ENCODE measurements around the gene LEPROT. TPM values are rescaled to one million over a fixed set of nuclear protein-coding genes. Genes with fewer than 3 reads are reported as not detected.
"Not testable (repeated sequence)": the region's sequence is repeated elsewhere in the genome, so short reads cannot be mapped to it uniquely, and the experiment has no call there.

The LEPROT gene
- total and polyA plus RNA-seq, 7 experiments from 2014 or later, result 11.8 to 26.3 (median 24.1) TPM

- no peaks in the 10 kb centered on the region for H3K27me3 ChIP-seq (ENCODE audit: control insufficient read depth in 2 of 2, insufficient read depth in 2 of 2, low read length in 2 of 2)
- Mint-ChIP-seq H3K4me3 (no peak overlapping the region), H3K4me1 (no peaks in the 10 kb centered on the region), H3K9me3 (peaks cover 0 to 7% (median 0%) of the 10 kb centered on the region in 11 donors), H3K27me3 (peaks cover 0 to 8% (median 0%) of the 10 kb centered on the region in 5 donors), H3K36me3 (peaks cover 0 to 4% (median 4%) of the 10 kb centered on the region in 5 donors), H3K27ac (no peak overlapping the region)
- no peak overlapping the region for H3K27ac ChIP-seq (ENCODE audit: low read depth, low read length)
- ChIA-PET CTCF (interaction anchor here (0.6 kb wide), 2 partner anchors 191 to 1206 kb away, joined by 3 read pairs; no protein-coding TSS in a partner anchor), POLR2A (no interaction called here)
- no peak overlapping the region for H3K4me3 ChIP-seq (ENCODE audit: low read length)
- no peaks in the 10 kb centered on the region for H3K9me3 ChIP-seq (ENCODE audit: control insufficient read depth in 2 of 3, low read length in 3 of 3)
- H3K4me1 ChIP-seq (ENCODE audit: control insufficient read depth in 2 of 2, insufficient read depth in 2 of 2, low read length in 2 of 2), result no peaks in the 10 kb centered on the region
- intact Hi-C loops (cut with micrococcal nuclease), result no loop called here
- ATAC-seq (no peak), DNase-seq (no peak)
- no peaks in the 10 kb centered on the region for H3K36me3 ChIP-seq (ENCODE audit: control insufficient read depth in 2 of 3, insufficient read depth in 3 of 3, low read length in 3 of 3)
Measured at GRCh38 chr1:65449214-65449823, 28.9 kb downstream of the LEPROT start.

- ATAC-seq; H3K36me3 ChIP-seq (ENCODE audit: control insufficient read depth in 2 of 3, insufficient read depth in 3 of 3, low read length in 3 of 3); H3K27me3 Mint-ChIP-seq; DNase-seq; POLR2A ChIA-PET; H3K4me3 Mint-ChIP-seq; H3K27ac Mint-ChIP-seq; intact Hi-C loops (cut with micrococcal nuclease); H3K27me3 ChIP-seq (ENCODE audit: control insufficient read depth in 2 of 2, insufficient read depth in 2 of 2, low read length in 2 of 2); H3K9me3 ChIP-seq (ENCODE audit: control insufficient read depth in 2 of 3, low read length in 3 of 3); CTCF ChIA-PET; H3K27ac ChIP-seq (ENCODE audit: low read depth, low read length); H3K4me3 ChIP-seq (ENCODE audit: low read length): not testable (repeated sequence)
- Mint-ChIP-seq H3K9me3 (peaks cover 3 to 23% (median 10%) of the 10 kb centered on the region in 11 donors), H3K4me1 (peaks cover 7 to 33% (median 25%) of the 10 kb centered on the region in 7 donors), H3K36me3 (peaks cover 8 to 14% (median 13%) of the 10 kb centered on the region in 5 donors)
- H3K4me1 ChIP-seq (ENCODE audit: control insufficient read depth in 2 of 2, insufficient read depth in 2 of 2, low read length in 2 of 2), result peaks cover 0 to 15% of the 10 kb centered on the region in 2 donors
Measured at GRCh38 chr1:65455678-65456077, 35.2 kb downstream of the LEPROT start.

DNA sequence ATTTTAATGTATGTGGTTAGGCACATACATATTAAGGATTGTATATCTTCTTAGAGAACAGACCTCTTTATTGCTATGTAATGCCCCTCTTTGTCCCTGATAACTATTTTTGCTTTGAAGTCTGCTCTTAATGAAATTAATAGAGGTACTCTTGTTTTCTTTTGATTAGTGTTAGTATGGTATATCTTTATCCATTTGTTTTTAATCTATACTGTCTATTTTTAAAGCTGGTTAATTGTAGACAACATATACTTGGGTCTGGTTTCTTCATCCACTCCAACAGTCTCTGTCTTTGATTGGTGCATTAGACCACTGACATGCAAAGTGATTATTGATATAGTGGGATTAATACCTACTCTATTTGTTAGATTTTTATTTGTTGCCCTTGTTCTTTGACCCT is 36.0 kb downstream of the LEPROT start:
- Histone ChIP-seq H3K4me1 (ENCODE audit: control insufficient read depth in 2 of 2, insufficient read depth in 2 of 2, low read length in 2 of 2) (peaks cover 0 to 15% of the 10 kb centered on the region in 2 donors), H3K27ac (ENCODE audit: low read depth, low read length) (no peak overlapping the region), H3K36me3 (ENCODE audit: control insufficient read depth in 2 of 3, insufficient read depth in 3 of 3, low read length in 3 of 3) (no peaks in the 10 kb centered on the region), H3K9me3 (ENCODE audit: control insufficient read depth in 2 of 3, low read length in 3 of 3) (no peaks in the 10 kb centered on the region), H3K27me3 (ENCODE audit: control insufficient read depth in 2 of 2, insufficient read depth in 2 of 2, low read length in 2 of 2) (no peaks in the 10 kb centered on the region), H3K4me3 (ENCODE audit: low read length) (no peak overlapping the region)
- intact Hi-C loops (cut with micrococcal nuclease), result no loop called here
- POLR2A ChIA-PET, result no interaction called here
- peaks cover 8 to 14% (median 13%) of the 10 kb centered on the region in 5 donors for H3K36me3 Mint-ChIP-seq
- H3K4me3 Mint-ChIP-seq, result no peak overlapping the region
- H3K4me1 Mint-ChIP-seq, result peaks cover 7 to 33% (median 25%) of the 10 kb centered on the region in 7 donors
- H3K27me3 Mint-ChIP-seq, result peaks cover 0 to 6% (median 5%) of the 10 kb centered on the region in 5 donors
- ATAC-seq (no peak), DNase-seq (no peak)
- peaks cover 3 to 23% (median 10%) of the 10 kb centered on the region in 11 donors for H3K9me3 Mint-ChIP-seq
- CTCF ChIA-PET, result no interaction called here
- no peak overlapping the region for H3K27ac Mint-ChIP-seq

DNA sequence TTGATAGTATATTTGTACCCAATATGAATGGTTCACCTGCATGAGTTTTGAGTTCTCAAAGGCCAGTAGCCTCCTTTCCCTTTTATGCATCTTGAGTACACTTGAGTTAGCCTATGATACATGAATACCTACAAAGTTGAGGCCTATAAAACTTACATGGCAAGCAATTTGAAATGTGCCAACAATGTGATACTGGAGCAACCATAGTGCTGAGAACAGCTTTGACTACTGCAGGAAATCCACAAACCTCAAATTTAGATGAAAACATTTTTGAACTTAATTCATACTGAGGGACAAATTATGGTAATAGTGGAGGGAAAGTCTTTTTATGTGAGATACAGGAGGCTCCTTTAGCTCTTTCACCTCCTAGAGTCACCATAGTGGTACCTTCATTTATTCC is 37.4 kb downstream of the LEPROT start:
- peaks cover 8 to 14% (median 13%) of the 10 kb centered on the region in 5 donors for H3K36me3 Mint-ChIP-seq
- ATAC-seq (no peak), DNase-seq (peak in 3 of 9 donors; percentile 1 to 21 (median 6))
- Histone ChIP-seq H3K27ac (ENCODE audit: low read depth, low read length) (no peak overlapping the region), H3K9me3 (ENCODE audit: control insufficient read depth in 2 of 3, low read length in 3 of 3) (no peaks in the 10 kb centered on the region), H3K4me1 (ENCODE audit: control insufficient read depth in 2 of 2, insufficient read depth in 2 of 2, low read length in 2 of 2) (peaks cover 0 to 15% of the 10 kb centered on the region in 2 donors), H3K36me3 (ENCODE audit: control insufficient read depth in 2 of 3, insufficient read depth in 3 of 3, low read length in 3 of 3) (no peaks in the 10 kb centered on the region), H3K27me3 (ENCODE audit: control insufficient read depth in 2 of 2, insufficient read depth in 2 of 2, low read length in 2 of 2) (no peaks in the 10 kb centered on the region), H3K4me3 (ENCODE audit: low read length) (no peak overlapping the region)
- H3K27ac Mint-ChIP-seq, result peak overlapping the region in 2 of 9 donors; percentile 9 to 35
- peaks cover 0 to 6% (median 5%) of the 10 kb centered on the region in 5 donors for H3K27me3 Mint-ChIP-seq
- intact Hi-C loops (cut with micrococcal nuclease), result loop anchor here in 1 of 2 donors (2.0 kb wide), 1 partner anchor 27 kb away; no protein-coding TSS in a partner anchor
- ChIA-PET POLR2A (no interaction called here), CTCF (interaction anchor here (1.0 kb wide), 1 partner anchor 229 kb away, joined by 3 read pairs; no protein-coding TSS in a partner anchor)
- H3K9me3 Mint-ChIP-seq, result peaks cover 3 to 23% (median 10%) of the 10 kb centered on the region in 11 donors
- H3K4me3 Mint-ChIP-seq, result peak overlapping the region in 1 of 10 donors; percentile 7
- H3K4me1 Mint-ChIP-seq, result peaks cover 7 to 33% (median 25%) of the 10 kb centered on the region in 7 donors

DNA sequence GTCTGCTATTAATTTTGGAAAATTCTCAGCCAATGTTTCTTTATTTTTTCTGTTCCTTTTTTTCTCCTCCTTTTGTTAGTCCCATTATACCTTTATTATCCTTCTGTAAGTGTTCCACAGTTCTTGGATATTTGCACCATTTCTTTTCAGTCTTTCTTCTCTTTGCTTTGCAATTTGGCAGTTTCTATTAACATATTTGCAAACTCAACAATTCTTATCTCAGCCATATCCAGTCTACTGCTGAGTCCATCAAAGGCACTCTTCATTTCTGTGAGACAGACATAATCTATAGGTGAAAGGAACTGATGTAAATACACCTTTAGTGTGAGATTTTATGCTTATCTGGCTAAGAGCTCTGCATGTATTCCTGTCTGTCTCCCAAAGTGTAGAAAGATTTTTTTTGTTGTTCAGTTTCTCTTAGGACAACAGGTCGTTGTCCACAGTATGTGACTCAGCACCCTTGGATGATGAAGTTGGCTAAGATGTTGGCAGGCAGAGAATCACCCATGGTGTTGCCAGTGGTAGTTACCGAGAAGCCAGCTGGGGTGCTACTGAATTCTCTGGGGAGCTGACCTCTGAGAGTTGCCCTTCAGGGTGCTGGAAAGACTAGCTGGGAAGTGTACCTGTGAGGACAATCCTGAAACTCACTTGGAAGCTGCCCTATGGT is 38.4 kb downstream of the LEPROT start:
- Histone ChIP-seq H3K27ac (ENCODE audit: low read depth, low read length) (no peak overlapping the region), H3K4me1 (ENCODE audit: control insufficient read depth in 2 of 2, insufficient read depth in 2 of 2, low read length in 2 of 2) (peaks cover 0 to 15% of the 10 kb centered on the region in 2 donors), H3K9me3 (ENCODE audit: control insufficient read depth in 2 of 3, low read length in 3 of 3) (no peaks in the 10 kb centered on the region), H3K36me3 (ENCODE audit: control insufficient read depth in 2 of 3, insufficient read depth in 3 of 3, low read length in 3 of 3) (no peaks in the 10 kb centered on the region), H3K27me3 (ENCODE audit: control insufficient read depth in 2 of 2, insufficient read depth in 2 of 2, low read length in 2 of 2) (no peaks in the 10 kb centered on the region), H3K4me3 (ENCODE audit: low read length) (no peak overlapping the region)
- Mint-ChIP-seq H3K4me3 (peak overlapping the region in 3 of 10 donors; percentile 1 to 7 (median 2)), H3K9me3 (peaks cover 4 to 23% (median 15%) of the 10 kb centered on the region in 11 donors), H3K27ac (peak overlapping the region in 1 of 9 donors; percentile 1), H3K36me3 (peaks cover 8 to 18% (median 10%) of the 10 kb centered on the region in 5 donors), H3K4me1 (peaks cover 7 to 33% (median 25%) of the 10 kb centered on the region in 7 donors), H3K27me3 (peaks cover 0 to 10% (median 4%) of the 10 kb centered on the region in 5 donors)
- no peak for DNase-seq
- no peak for ATAC-seq
- ChIA-PET POLR2A (no interaction called here), CTCF (interaction anchor here (0.8 to 1.8 kb wide), 5 partner anchors 40 to 243 kb away, joined by 3 to 6 read pairs (median 3); no protein-coding TSS in a partner anchor)
- intact Hi-C loops (cut with micrococcal nuclease), result loop anchor here (1.0 to 2.0 kb wide), 5 partner anchors 28 to 244 kb away; partner anchors contain the start of genes LEPR (in 1 of the 2) and LEPROT (in 1 of the 2)

DNA sequence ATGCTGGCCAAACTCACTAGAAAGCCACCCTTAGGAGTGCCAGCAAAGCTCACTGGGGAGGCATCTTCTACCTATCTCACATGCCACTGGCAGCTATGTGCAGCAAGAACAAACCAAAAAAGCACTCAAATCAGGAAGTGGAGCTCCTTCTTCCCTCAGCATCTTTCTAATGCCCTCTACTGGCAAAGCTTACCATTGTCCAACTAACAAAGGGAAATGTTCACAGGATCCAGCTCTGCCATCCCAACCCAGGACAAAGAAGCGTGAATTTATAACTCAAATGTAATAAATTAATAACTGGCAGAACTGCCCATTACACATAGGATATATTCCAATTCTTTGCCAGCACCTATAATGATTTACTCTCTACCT is 38.9 kb downstream of the LEPROT start:
- peaks cover 7 to 33% (median 25%) of the 10 kb centered on the region in 7 donors for H3K4me1 Mint-ChIP-seq
- POLR2A ChIA-PET, result no interaction called here
- H3K36me3 ChIP-seq (ENCODE audit: control insufficient read depth in 2 of 3, insufficient read depth in 3 of 3, low read length in 3 of 3), result no peaks in the 10 kb centered on the region
- peaks cover 0 to 15% of the 10 kb centered on the region in 2 donors for H3K4me1 ChIP-seq (ENCODE audit: control insufficient read depth in 2 of 2, insufficient read depth in 2 of 2, low read length in 2 of 2)
- CTCF ChIA-PET, result interaction anchor here (0.6 to 1.8 kb wide), 6 partner anchors 40 to 1789 kb away, joined by 3 to 8 read pairs (median 4); no protein-coding TSS in a partner anchor
- no peaks in the 10 kb centered on the region for H3K9me3 ChIP-seq (ENCODE audit: control insufficient read depth in 2 of 3, low read length in 3 of 3)
- H3K9me3 Mint-ChIP-seq, result peaks cover 3 to 23% (median 13%) of the 10 kb centered on the region in 11 donors
- H3K4me3 Mint-ChIP-seq, result no peak overlapping the region
- H3K27me3 ChIP-seq (ENCODE audit: control insufficient read depth in 2 of 2, insufficient read depth in 2 of 2, low read length in 2 of 2), result no peaks in the 10 kb centered on the region
- H3K4me3 ChIP-seq (ENCODE audit: low read length), result no peak overlapping the region
- H3K27ac ChIP-seq (ENCODE audit: low read depth, low read length), result no peak overlapping the region
- ATAC-seq, result no peak
- peaks cover 8 to 19% (median 10%) of the 10 kb centered on the region in 5 donors for H3K36me3 Mint-ChIP-seq
- peak in 4 of 9 donors; percentile 4 to 19 (median 6) for DNase-seq
- H3K27ac Mint-ChIP-seq, result no peak overlapping the region
- H3K27me3 Mint-ChIP-seq, result peaks cover 0 to 10% (median 5%) of the 10 kb centered on the region in 5 donors
- intact Hi-C loops (cut with micrococcal nuclease), result loop anchor here (1.0 to 2.0 kb wide), 5 partner anchors 28 to 244 kb away; partner anchors contain the start of genes LEPR (in 1 of the 2) and LEPROT (in 1 of the 2)
